Measurements from ENCODE around the gene TOMM20L. TPM values are rescaled to one million over a fixed set of nuclear protein-coding genes. Genes with fewer than 3 reads are reported as not detected.

The TOMM20L gene
- total RNA-seq, 1 experiment from 2014 or later, result not detected

DNA sequence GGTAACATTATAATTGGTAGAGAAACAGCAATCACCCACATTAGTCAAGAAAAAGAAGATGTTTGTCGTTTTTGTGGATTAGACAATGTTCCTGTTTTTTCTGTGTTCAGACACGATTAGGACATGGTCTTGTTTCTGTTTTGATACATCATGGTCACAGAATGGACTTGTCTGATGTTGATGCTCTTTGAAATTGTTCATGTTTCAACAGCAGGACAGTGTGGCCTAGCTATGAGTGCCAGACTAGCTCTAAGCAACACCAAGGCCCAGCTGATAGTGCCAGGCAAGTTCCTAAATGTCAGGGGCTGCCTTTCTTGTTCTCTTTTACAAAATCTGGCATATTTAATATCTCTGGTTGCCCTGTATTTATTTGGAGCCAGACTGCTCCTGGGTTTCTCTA is 40.9 kb upstream of the TOMM20L start:
- Histone ChIP-seq H3K23ac (ENCODE audit: insufficient read length, low read depth, low read length) (no peak overlapping the region), H3K18ac (ENCODE audit: insufficient read length, low read depth, low read length) (no peak overlapping the region), H3K27ac (ENCODE audit: insufficient read length, low read depth, low read length) (no peak overlapping the region), H2BK15ac (ENCODE audit: low read depth, low read length) (no peak overlapping the region), H3K4me2 (ENCODE audit: insufficient read depth, insufficient read length, low read length) (no peak overlapping the region), H3K4me1 (ENCODE audit: insufficient read depth, low read length) (no peaks in the 10 kb centered on the region), H4K8ac (replicated peaks; ENCODE audit: insufficient read length, low read depth, low read length) (no peak overlapping the region), H2BK5ac (ENCODE audit: insufficient read length, low read length) (no peak overlapping the region), H3K79me1 (ENCODE audit: insufficient read depth, low read depth, low read length, poor library complexity, severe bottlenecking) (no peaks in the 10 kb centered on the region), H3K79me2 (ENCODE audit: insufficient read depth, low read length) (no peaks in the 10 kb centered on the region), H2AFZ (ENCODE audit: low read length) (no peak overlapping the region), H3T11ph (ENCODE audit: low read length) (no peak overlapping the region), H3K9me3 (ENCODE audit: control insufficient read depth, low read depth, low read length) (no peaks in the 10 kb centered on the region), H4K5ac (ENCODE audit: insufficient read length, low read depth, low read length) (no peak overlapping the region), H2BK12ac (ENCODE audit: insufficient read length, low read depth, low read length) (no peak overlapping the region), H3K56ac (ENCODE audit: insufficient read length, low read depth, low read length) (no peak overlapping the region), H4K20me1 (ENCODE audit: control insufficient read depth, insufficient read depth, insufficient read length) (no peaks in the 10 kb centered on the region), H4K91ac (ENCODE audit: insufficient read length, low read depth, low read length) (no peak overlapping the region), H3K27me3 (ENCODE audit: insufficient read depth, low read length) (no peaks in the 10 kb centered on the region), H2BK20ac (ENCODE audit: low read depth, low read length, poor library complexity, severe bottlenecking) (no peak overlapping the region), H3K23me2 (ENCODE audit: insufficient read length, low read depth, low read length, poor library complexity, severe bottlenecking) (no peaks in the 10 kb centered on the region), H2AK5ac (ENCODE audit: insufficient read length, low read length) (no peak overlapping the region), H3K9ac (ENCODE audit: extremely low read depth, insufficient read length, low read length) (no peak overlapping the region), H3K4ac (ENCODE audit: low read depth, low read length) (no peak overlapping the region), H3K14ac (ENCODE audit: insufficient read depth, low read length) (no peak overlapping the region), H2BK120ac (ENCODE audit: low read depth, low read length, poor library complexity, severe bottlenecking) (no peak overlapping the region)
- TF ChIP-seq, protein P1, sequence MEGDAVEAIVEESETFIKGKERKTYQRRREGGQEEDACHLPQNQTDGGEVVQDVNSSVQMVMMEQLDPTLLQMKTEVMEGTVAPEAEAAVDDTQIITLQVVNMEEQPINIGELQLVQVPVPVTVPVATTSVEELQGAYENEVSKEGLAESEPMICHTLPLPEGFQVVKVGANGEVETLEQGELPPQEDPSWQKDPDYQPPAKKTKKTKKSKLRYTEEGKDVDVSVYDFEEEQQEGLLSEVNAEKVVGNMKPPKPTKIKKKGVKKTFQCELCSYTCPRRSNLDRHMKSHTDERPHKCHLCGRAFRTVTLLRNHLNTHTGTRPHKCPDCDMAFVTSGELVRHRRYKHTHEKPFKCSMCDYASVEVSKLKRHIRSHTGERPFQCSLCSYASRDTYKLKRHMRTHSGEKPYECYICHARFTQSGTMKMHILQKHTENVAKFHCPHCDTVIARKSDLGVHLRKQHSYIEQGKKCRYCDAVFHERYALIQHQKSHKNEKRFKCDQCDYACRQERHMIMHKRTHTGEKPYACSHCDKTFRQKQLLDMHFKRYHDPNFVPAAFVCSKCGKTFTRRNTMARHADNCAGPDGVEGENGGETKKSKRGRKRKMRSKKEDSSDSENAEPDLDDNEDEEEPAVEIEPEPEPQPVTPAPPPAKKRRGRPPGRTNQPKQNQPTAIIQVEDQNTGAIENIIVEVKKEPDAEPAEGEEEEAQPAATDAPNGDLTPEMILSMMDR (conservative IDR thresholded peaks at IDR 0.05), result no peak
- H3K9me3 Mint-ChIP-seq, result no peaks in the 10 kb centered on the region
- no peaks in the 10 kb centered on the region for H3K27me3 Mint-ChIP-seq (ENCODE audit: low read depth)
- WGBS (ENCODE audit: extremely low coverage, insufficient read length, low lambda C conversion rate), result no CpG with 5 or more reads among the region's 2 CpGs
- DNase-seq, result no peak
- no peak overlapping the region for H3K27ac Mint-ChIP-seq
- H3K4me3 Mint-ChIP-seq, result no peak overlapping the region
- peaks cover 5 to 32% (median 26%) of the 10 kb centered on the region in 3 experiments; a peak in 6 of 7 replicates for H3K36me3 Mint-ChIP-seq (ENCODE audit: insufficient read depth in 1 of 3, low read depth in 3 of 3)
- no peaks in the 10 kb centered on the region for H3K4me1 Mint-ChIP-seq
